Upper lobe of left lung (tissue), 4 donors: Measurements from ENCODE around the gene RPL31.

ENCODE experiments used
- CTCF ChIP-seq, 6 experiments: fragments of 450-650 bp in 4 of 6; fragments of 200-600 bp in 2 of 6; sonication (generic) in 2 of 6; IDR thresholded peaks; one replicate each; pipeline ENCODE4 v1.5.1; 2016 to 2019; ENCODE audit warnings: antibody characterized with exemption in 6 of 6
- POLR2AphosphoS5 ChIP-seq, 2 donors: sonication (generic); formaldehyde crosslinking; IDR thresholded peaks; one replicate each; pipeline ENCODE4 v1.5.1; 2017; ENCODE audit warnings: antibody characterized with exemption in 2 of 2

GRCh38 chr2:100968146-100969145 is 33.6 kb upstream of the RPL31 start:
- TF ChIP-seq POLR2AphosphoS5 (IDR thresholded peaks at IDR 0.05) (no peak), CTCF (IDR thresholded peaks at IDR 0.05) (no peak)
